Endothelial cell of umbilical vein (primary cell): ENCODE results near the gene JADE3. TPM values are rescaled to one million over a fixed set of nuclear protein-coding genes. Genes with fewer than 3 reads are reported as not detected.

Experiments
- BruUV-seq: library from RNA; stranded (reverse); fragments of 400-500 nt; replicated peaks from 2 replicates; lab custom pipeline; 2021; lab: Mats Ljungman, UMichigan
- CTCF ChIA-PET: fragments of 300-600, 350-600 bp; sonication (Branson Sonifier 250); formaldehyde crosslinking; loops from one replicate; lab custom pipeline; 2021; ENCODE audit warnings: antibody characterized with exemption, inconsistent platforms; lab: Charles Lee
- POLR2A ChIA-PET: fragments of 300-600, 350-600 bp; sonication (Branson Sonifier 250); formaldehyde crosslinking; loops from one replicate; lab custom pipeline; 2021; ENCODE audit warnings: antibody characterized with exemption, inconsistent platforms; lab: Charles Lee
- DNase-seq: peaks from one replicate; pipeline ENCODE4 v3.0.0-alpha.2; 2011; ENCODE audit warnings: low read depth, low spot score
- FAIRE-seq: peaks from 2 replicates; lab custom pipeline; 2011; peaks lifted over from hg19 to GRCh38; lab: Jason Lieb, UNC
- H2AFZ ChIP-seq: 2 replicates; pipeline ENCODE4 v1.6.0; 2012; ENCODE audit warnings: low read depth, low read length, control low read depth, inconsistent platforms
- H3K27ac ChIP-seq: 2 replicates; pipeline ENCODE4 v1.5.1; 2011; ENCODE audit warnings: low read depth, mild to moderate bottlenecking, control low read depth, low read length, moderate library complexity; ENCODE audit not compliant: insufficient read depth
- H3K27me3 ChIP-seq, 2 experiments: 2 replicates each; pipeline versions ENCODE4 v1.6.0 to v1.6.1; 2011; ENCODE audit warnings: low read length in 2 of 2, mixed read lengths in 1 of 2; ENCODE audit not compliant: control insufficient read depth in 2 of 2, insufficient read depth in 2 of 2
- H3K36me3 ChIP-seq, 2 experiments: 2 replicates in 1 of 2; 3 replicates in 1 of 2; pipeline ENCODE4 v1.5.1; 2011; ENCODE audit warnings: low read length in 2 of 2, mild to moderate bottlenecking in 1 of 2, moderate library complexity in 1 of 2; ENCODE audit not compliant: control insufficient read depth in 2 of 2, insufficient read depth in 2 of 2; ENCODE audit errors: extremely low read depth in 1 of 2
- H3K4me1 ChIP-seq: 3 replicates; pipeline ENCODE4 v1.5.1; 2011; ENCODE audit warnings: mild to moderate bottlenecking, low read length; ENCODE audit not compliant: control insufficient read depth, insufficient read depth; ENCODE audit errors: extremely low read depth
- H3K4me2 ChIP-seq: 2 replicates; pipeline ENCODE4 v1.6.1; 2011; ENCODE audit warnings: low read length, control low read depth, mixed read lengths; ENCODE audit not compliant: insufficient read depth
- H3K4me3 ChIP-seq, 3 experiments: fragments of 200-600 bp in 1 of 3; sonication (generic), shearing (Covaris generic) in 1 of 3; replicated peaks in 1 of 3; 2 replicates each; pipeline ENCODE4 v1.5.1; 2011 to 2016; ENCODE audit warnings: control low read depth in 3 of 3, low read length in 3 of 3, mild to moderate bottlenecking in 2 of 3, inconsistent platforms in 1 of 3, low read depth in 1 of 3, moderate library complexity in 1 of 3; ENCODE audit not compliant: insufficient read depth in 1 of 3
- H3K79me2 ChIP-seq: 2 replicates; pipeline ENCODE4 v1.6.0; 2012; ENCODE audit warnings: low read length, inconsistent platforms; ENCODE audit not compliant: control insufficient read depth, insufficient read depth
- H3K9ac ChIP-seq: replicated peaks from 2 replicates; pipeline ENCODE3; 2011; ENCODE audit warnings: low read length, control low read depth; ENCODE audit not compliant: insufficient read depth; ENCODE audit errors: extremely low read depth
- H3K9me1 ChIP-seq: replicated peaks from 3 replicates; pipeline ENCODE4 v1.6.0; 2011; ENCODE audit warnings: mild to moderate bottlenecking, low read length; ENCODE audit not compliant: control insufficient read depth, insufficient read depth; ENCODE audit errors: extremely low read depth
- H3K9me3 ChIP-seq: replicated peaks from 2 replicates; pipeline ENCODE4 v1.5.1; 2012; ENCODE audit warnings: low read length, inconsistent platforms; ENCODE audit not compliant: control insufficient read depth, insufficient read depth
- H4K20me1 ChIP-seq: replicated peaks from 2 replicates; pipeline ENCODE3; 2011; ENCODE audit warnings: mild to moderate bottlenecking, low read length; ENCODE audit not compliant: control insufficient read depth, insufficient read depth; ENCODE audit errors: extremely low read depth
- EZH2 ChIP-seq: IDR thresholded peaks from 2 replicates; pipeline ENCODE4 v1.6.1; 2012; ENCODE audit warnings: borderline replicate concordance, low read depth, mild to moderate bottlenecking, moderate library complexity, low read length, inconsistent platforms; ENCODE audit not compliant: severe bottlenecking
- FOS ChIP-seq: IDR thresholded peaks from 2 replicates; pipeline ENCODE4 v1.6.1; 2011; ENCODE audit warnings: mild to moderate bottlenecking, low read length, moderate library complexity, borderline replicate concordance; ENCODE audit not compliant: insufficient read depth
- GATA2 ChIP-seq: IDR thresholded peaks from 2 replicates; pipeline ENCODE4 v1.7.0; 2011; ENCODE audit warnings: low read depth, mild to moderate bottlenecking, moderate library complexity, mixed read lengths, low read length; ENCODE audit not compliant: insufficient read length, insufficient read depth
- POLR2A ChIP-seq: IDR thresholded peaks from 2 replicates; pipeline ENCODE4 v1.6.1; 2012; ENCODE audit warnings: low read depth, mild to moderate bottlenecking, control low read depth, low read length
- POLR2AphosphoS5 ChIP-seq: IDR thresholded peaks from 2 replicates; pipeline ENCODE4 v1.6.1; 2012; ENCODE audit warnings: low read depth, mild to moderate bottlenecking, control low read depth, low read length, moderate library complexity; ENCODE audit not compliant: insufficient read depth
- dilution Hi-C: fragments of 300-500 bp; cut with MboI; formaldehyde crosslinking; loops from one replicate; pipeline ENCODE4 v1.15.0; 2019; ENCODE audit warnings: low sequenced_read_pairs; ENCODE audit not compliant: extremely low pct_ligation_motif_present
- intact Hi-C: fragments of 100-400 bp; cut with micrococcal nuclease; formaldehyde crosslinking; loops from one replicate; pipeline ENCODE4 v1.10.0; 2022
- polyA plus RNA-seq, 4 experiments: library from polyadenylated mRNA; depleted of rRNA in 3 of 4; stranded (reverse) in 3 of 4; unstranded in 1 of 4; fragments of >200 nt; gene quantifications; 2 replicates each; pipeline versions ENCODE4 v1.2.1 to v1.2.3, GENCODE V29; 2011 to 2012; ENCODE audit warnings: missing spikeins in 1 of 4
- total RNA-seq: library from RNA; stranded (reverse); gene quantifications from 2 replicates; pipeline ENCODE4 v1.2.3, GENCODE V29; 2021
- TF ChIP-seq, protein P1 (sequence below), 2 donors: IDR thresholded peaks; 1 replicate in 1 of 2; 2 replicates in 1 of 2; pipeline ENCODE4 v1.5.1; 2011; ENCODE audit warnings: low read length in 2 of 2, mild to moderate bottlenecking in 2 of 2, moderate library complexity in 2 of 2, control low read depth in 1 of 2, inconsistent platforms in 1 of 2, low read depth in 1 of 2; ENCODE audit not compliant: insufficient read depth in 1 of 2; ENCODE audit errors: extremely low read depth in 1 of 2
- TF ChIP-seq, protein P2 (sequence below): IDR thresholded peaks from 2 replicates; pipeline ENCODE4 v1.6.1; 2011; ENCODE audit not compliant: insufficient read depth, insufficient read length

The JADE3 gene
- total and polyA plus RNA-seq, 2 donors (not counting 3 experiments of a cell fraction or from before 2014, with no cell fraction given): 4.9 to 18.4 TPM

DNA sequence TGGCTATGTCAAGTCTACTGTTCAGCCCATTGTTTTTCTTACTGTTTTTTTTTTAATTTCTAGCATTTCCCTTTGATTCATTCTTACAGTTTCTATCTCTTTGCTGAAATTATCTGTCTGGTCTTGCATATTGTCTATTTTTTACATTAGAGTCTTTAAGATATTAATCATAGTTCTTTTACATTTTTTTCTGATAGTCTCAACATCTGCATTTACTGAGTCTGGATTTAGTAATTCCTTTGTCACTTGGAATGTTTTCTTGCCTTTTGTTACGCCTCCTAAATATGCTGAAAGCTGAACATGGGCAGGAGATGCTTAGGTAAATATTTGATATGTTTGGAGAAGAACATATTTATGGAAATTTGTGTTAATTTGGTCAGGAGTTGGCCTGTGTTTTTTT, 10.4 kb downstream of the JADE3 start:
- POLR2A ChIA-PET: no interaction called here
- H3K27me3 ChIP-seq: no peaks in the 10 kb centered on the region
- H3K36me3 ChIP-seq: no peaks in the 10 kb centered on the region
- peaks cover 2% of the 10 kb centered on the region for H4K20me1 ChIP-seq
- FAIRE-seq: no peak
- H3K4me2 ChIP-seq: no peak overlapping the region
- H2AFZ ChIP-seq: no peak overlapping the region
- H3K9ac ChIP-seq: no peak overlapping the region
- no peak overlapping the region for H3K4me3 ChIP-seq
- no TSS peak for BruUV-seq
- CTCF ChIA-PET: interaction anchor here (1.4 kb wide), 1 partner anchor 9 kb away, joined by 3 read pairs; no protein-coding TSS in a partner anchor
- no peak overlapping the region for H3K27ac ChIP-seq
- no peaks in the 10 kb centered on the region for H3K9me3 ChIP-seq
- no peak for TF ChIP-seq GATA2
- TF ChIP-seq FOS: no peak
- no peak for TF ChIP-seq POLR2A
- no peak for TF ChIP-seq POLR2AphosphoS5
- TF ChIP-seq, protein P1, sequence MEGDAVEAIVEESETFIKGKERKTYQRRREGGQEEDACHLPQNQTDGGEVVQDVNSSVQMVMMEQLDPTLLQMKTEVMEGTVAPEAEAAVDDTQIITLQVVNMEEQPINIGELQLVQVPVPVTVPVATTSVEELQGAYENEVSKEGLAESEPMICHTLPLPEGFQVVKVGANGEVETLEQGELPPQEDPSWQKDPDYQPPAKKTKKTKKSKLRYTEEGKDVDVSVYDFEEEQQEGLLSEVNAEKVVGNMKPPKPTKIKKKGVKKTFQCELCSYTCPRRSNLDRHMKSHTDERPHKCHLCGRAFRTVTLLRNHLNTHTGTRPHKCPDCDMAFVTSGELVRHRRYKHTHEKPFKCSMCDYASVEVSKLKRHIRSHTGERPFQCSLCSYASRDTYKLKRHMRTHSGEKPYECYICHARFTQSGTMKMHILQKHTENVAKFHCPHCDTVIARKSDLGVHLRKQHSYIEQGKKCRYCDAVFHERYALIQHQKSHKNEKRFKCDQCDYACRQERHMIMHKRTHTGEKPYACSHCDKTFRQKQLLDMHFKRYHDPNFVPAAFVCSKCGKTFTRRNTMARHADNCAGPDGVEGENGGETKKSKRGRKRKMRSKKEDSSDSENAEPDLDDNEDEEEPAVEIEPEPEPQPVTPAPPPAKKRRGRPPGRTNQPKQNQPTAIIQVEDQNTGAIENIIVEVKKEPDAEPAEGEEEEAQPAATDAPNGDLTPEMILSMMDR (IDR thresholded peaks at IDR 0.05; ENCODE audit: extremely low read depth in 1 of 2, insufficient read depth in 1 of 2, low read depth in 1 of 2, low read length in 2 of 2): no peak
- no peak for TF ChIP-seq EZH2
- TF ChIP-seq, protein P2, sequence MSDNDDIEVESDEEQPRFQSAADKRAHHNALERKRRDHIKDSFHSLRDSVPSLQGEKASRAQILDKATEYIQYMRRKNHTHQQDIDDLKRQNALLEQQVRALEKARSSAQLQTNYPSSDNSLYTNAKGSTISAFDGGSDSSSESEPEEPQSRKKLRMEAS: no peak
- intact Hi-C loops: no loop called here
- dilution Hi-C loops: no loop called here
- no peaks in the 10 kb centered on the region for H3K9me1 ChIP-seq
- no peak for DNase-seq
- peaks cover 11% of the 10 kb centered on the region for H3K79me2 ChIP-seq
- H3K4me1 ChIP-seq: no peaks in the 10 kb centered on the region
